Panc1 (cell line): ENCODE measurements around the gene EYS. TPM values are rescaled to one million over a fixed set of nuclear protein-coding genes. Genes with fewer than 3 reads are reported as not detected.

Source experiments
- ATAC-seq: fragments of 200-7000 bp; cut with Tn5 transposase; 2 replicates; pipeline ENCODE4 v1.9.1; 2020; ENCODE audit warnings: mild to moderate bottlenecking, moderate library complexity
- BruUV-seq: library from RNA; stranded (reverse); fragments of 400-500 nt; replicated peaks from 2 replicates; lab custom pipeline; 2021; lab: Mats Ljungman, UMichigan
- CTCF ChIA-PET: fragments of 300-600 bp; sonication (Branson Sonifier 250); formaldehyde crosslinking; loops from one replicate; lab custom pipeline; 2022; ENCODE audit warnings: antibody characterized with exemption; lab: Charles Lee
- POLR2A ChIA-PET: fragments of 300-600 bp; sonication (Branson Sonifier 250); formaldehyde crosslinking; loops from one replicate; lab custom pipeline; 2022; ENCODE audit warnings: antibody characterized with exemption; lab: Charles Lee
- DNase-seq: peaks from one replicate; pipeline ENCODE4 v3.0.0-alpha.2; 2010; ENCODE audit warnings: low read depth, low spot score
- H3K27ac ChIP-seq: 2 replicates; pipeline ENCODE4 v1.5.1; 2011; ENCODE audit warnings: mild to moderate bottlenecking, low read length, inconsistent platforms
- H3K27me3 ChIP-seq: fragments of 200-500 bp; sonication (Bioruptor generic); 2 replicates; pipeline ENCODE4 v1.6.0; 2014; ENCODE audit warnings: low read length, inconsistent platforms; ENCODE audit not compliant: control insufficient read depth, insufficient read depth
- H3K36me3 ChIP-seq: fragments of 200-500 bp; sonication (Bioruptor generic); 2 replicates; pipeline ENCODE4 v1.5.1; 2014; ENCODE audit warnings: inconsistent platforms, mild to moderate bottlenecking, low read length, moderate library complexity; ENCODE audit not compliant: control insufficient read depth, insufficient read depth
- H3K4me1 ChIP-seq: 2 replicates; pipeline ENCODE4 v1.5.1; 2011; ENCODE audit warnings: inconsistent platforms, mild to moderate bottlenecking, low read length, moderate library complexity; ENCODE audit not compliant: control insufficient read depth, insufficient read depth
- H3K4me3 ChIP-seq, 2 experiments: 2 replicates each; pipeline ENCODE4 v1.5.1; 2011 to 2012; ENCODE audit warnings: low read depth in 2 of 2, low read length in 2 of 2, mild to moderate bottlenecking in 2 of 2, inconsistent platforms in 1 of 2, moderate library complexity in 1 of 2
- H3K9me3 ChIP-seq: fragments of 200-500 bp; sonication (Bioruptor generic); 2 replicates; pipeline ENCODE4 v1.5.1; 2014; ENCODE audit warnings: low read depth, mild to moderate bottlenecking, inconsistent platforms, low read length, moderate library complexity; ENCODE audit not compliant: control insufficient read depth, insufficient read depth
- CTCF ChIP-seq: fragments of 450-650 bp; IDR thresholded peaks from 2 replicates; pipeline ENCODE4 v1.5.1; 2017; ENCODE audit warnings: mild to moderate bottlenecking
- POLR2AphosphoS5 ChIP-seq: IDR thresholded peaks from 2 replicates; pipeline ENCODE4 v1.6.1; 2012; ENCODE audit warnings: mild to moderate bottlenecking, low read depth, low read length, moderate library complexity
- REST ChIP-seq, 2 experiments: IDR thresholded peaks; 2 replicates each; pipeline ENCODE4 v1.6.1; 2011 to 2012; ENCODE audit warnings: low read depth in 2 of 2, control low read depth in 1 of 2, low read length in 1 of 2, mild to moderate bottlenecking in 1 of 2, moderate library complexity in 1 of 2; ENCODE audit not compliant: insufficient read depth in 1 of 2
- SIN3A ChIP-seq: IDR thresholded peaks from 2 replicates; pipeline ENCODE4 v1.6.1; 2012; ENCODE audit warnings: low read depth, mild to moderate bottlenecking, low read length, moderate library complexity, borderline replicate concordance; ENCODE audit not compliant: insufficient read depth
- TCF7L2 ChIP-seq: IDR thresholded peaks from 2 replicates; pipeline ENCODE4 v1.6.1; 2011; ENCODE audit warnings: mild to moderate bottlenecking, low read depth, low read length, inconsistent platforms
- in situ Hi-C: cut with HindIII; loops from 2 replicates; pipeline ENCODE4 v1.10.0; 2016; ENCODE audit warnings: low sequenced_read_pairs, low pct_unique_long_range_greater_than_20kb
- intact Hi-C: fragments of 100-400 bp; cut with micrococcal nuclease; formaldehyde crosslinking; loops from one replicate; pipeline ENCODE4 v1.10.0; 2022; ENCODE audit not compliant: unreplicated experiment
- total RNA-seq: library from RNA; stranded (reverse); gene quantifications from one replicate; pipeline ENCODE4 v1.2.1, GENCODE V29; 2021; ENCODE audit not compliant: unreplicated experiment

EYS gene
- total RNA-seq, 1 experiment from 2014 or later: not detected

- in situ Hi-C loops (no loop called here), intact Hi-C loops (no loop called here)
- no TSS peak for BruUV-seq
- ATAC-seq (no peak), DNase-seq (no peak)
- no peak overlapping the region for H3K27ac ChIP-seq
- H3K36me3 ChIP-seq: no peaks in the 10 kb centered on the region
- no peak for TF ChIP-seq POLR2AphosphoS5
- TF ChIP-seq REST (IDR thresholded peaks at IDR 0.05; ENCODE audit: insufficient read depth in 1 of 2, low read depth in 2 of 2, low read length in 1 of 2): no peak
- TF ChIP-seq SIN3A: no peak
- TF ChIP-seq CTCF: no peak
- TF ChIP-seq TCF7L2: no peak
- no peaks in the 10 kb centered on the region for H3K9me3 ChIP-seq
- peaks cover 5% of the 10 kb centered on the region; the same call in 1 of the 2 replicates for H3K27me3 ChIP-seq
- POLR2A ChIA-PET: no interaction called here
- CTCF ChIA-PET: no interaction called here
- H3K4me3 ChIP-seq: no peak overlapping the region
- H3K4me1 ChIP-seq: no peaks in the 10 kb centered on the region
Measured at GRCh38 chr6:63744810-63745209, 1962.2 kb downstream of the EYS start.

GRCh38 chr6:63743691-63744090 lies 1963.3 kb downstream of the EYS start:
- BruUV-seq: no TSS peak
- in situ Hi-C loops: no loop called here
- intact Hi-C loops: no loop called here
- CTCF ChIA-PET: no interaction called here
- Histone ChIP-seq H3K36me3 (no peaks in the 10 kb centered on the region), H3K27ac (no peak overlapping the region), H3K4me3 (no peak overlapping the region), H3K27me3 (peaks cover 5% of the 10 kb centered on the region; the same call in 1 of the 2 replicates), H3K9me3 (no peaks in the 10 kb centered on the region), H3K4me1 (no peaks in the 10 kb centered on the region)
- POLR2A ChIA-PET: no interaction called here
- TF ChIP-seq CTCF (no peak), POLR2AphosphoS5 (no peak), SIN3A (no peak), REST (IDR thresholded peaks at IDR 0.05; ENCODE audit: insufficient read depth in 1 of 2, low read depth in 2 of 2, low read length in 1 of 2) (no peak), TCF7L2 (no peak)
- DNase-seq (no peak), ATAC-seq (no peak)
